ENCODE results near the gene CRHR2. TPM values are rescaled to one million over a fixed set of nuclear protein-coding genes. Genes with fewer than 3 reads are reported as not detected.

The CRHR2 gene
- total and polyA plus RNA-seq, 2 of the 13 experiments (the other 11 are each of a cell fraction or from before 2014, with no cell fraction given): not detected

GRCh38 chr7:30671793-30672465, 10.3 kb downstream of the CRHR2 start (continued):
- TF ChIP-seq ATF6 (CRISPR knock-in tag; conservative IDR thresholded peaks at IDR 0.05): peak; percentile 94; the same call in 1 of the 2 replicates
- TF ChIP-seq GTF2F1 (IDR thresholded peaks at IDR 0.05; ENCODE audit: low read length): no peak
- TF ChIP-seq ZNF547 (CRISPR knock-in tag; IDR thresholded peaks at IDR 0.05): 0 out of 2 replicates have a peak, but pooled peaks have one; percentile 54
- TF ChIP-seq ZNF772 (CRISPR knock-in tag; IDR thresholded peaks at IDR 0.05): 0 out of 2 replicates have a peak, but pooled peaks have one; percentile 50
- no peak for TF ChIP-seq ZBTB2 (CRISPR knock-in tag; IDR thresholded peaks at IDR 0.05; ENCODE audit: low read depth)
- no peak for TF ChIP-seq MNT (IDR thresholded peaks at IDR 0.05)
- TF ChIP-seq PAF1 (CRISPR knock-in tag; IDR thresholded peaks at IDR 0.05): no peak
- no peak for TF ChIP-seq FOSL1 (CRISPR knock-in tag; IDR thresholded peaks at IDR 0.05; ENCODE audit: borderline replicate concordance)
- TF ChIP-seq TFAP4 (IDR thresholded peaks at IDR 0.05; ENCODE audit: borderline replicate concordance, low read depth): no peak
- TF ChIP-seq ZNF232 (CRISPR knock-in tag; IDR thresholded peaks at IDR 0.05; ENCODE audit: borderline replicate concordance): peak; percentile 98
- TF ChIP-seq ZSCAN5A (CRISPR knock-in tag; IDR thresholded peaks at IDR 0.05; ENCODE audit: borderline replicate concordance): no peak
- no peak for TF ChIP-seq THAP9 (CRISPR knock-in tag; IDR thresholded peaks at IDR 0.05; ENCODE audit: borderline replicate concordance)
- no peak for TF ChIP-seq PCBP1 (IDR thresholded peaks at IDR 0.05; ENCODE audit: borderline replicate concordance, low read depth, low read length)
- peak; percentile 61; the same call in 1 of the 2 replicates for TF ChIP-seq ZSCAN12 (CRISPR knock-in tag; IDR thresholded peaks at IDR 0.05)
- TF ChIP-seq ZNF703 (CRISPR knock-in tag; IDR thresholded peaks at IDR 0.05; ENCODE audit: borderline replicate concordance): no peak
